Liver (tissue), 9 donors: ENCODE data around the gene CDC42EP2. TPM values are rescaled to one million over a fixed set of nuclear protein-coding genes. Genes with fewer than 3 reads are reported as not detected.

Experiments used
- DNase-seq: peaks from one replicate; pipeline ENCODE4 v3.0.0-alpha.2; 2017; ENCODE audit warnings: low spot score
- H3K27ac ChIP-seq, 2 donors: one replicate each; pipeline ENCODE4 v1.7.0; 2013; ENCODE audit warnings: inconsistent platforms in 2 of 2, low read length in 2 of 2, control low read depth in 1 of 2, low read depth in 1 of 2, mild to moderate bottlenecking in 1 of 2
- H3K27me3 ChIP-seq, 4 donors: one replicate each; pipeline versions ENCODE4 v1.6.1 to v1.7.0; 2013; ENCODE audit warnings: low read length in 3 of 4, inconsistent platforms in 1 of 4, mild to moderate bottlenecking in 1 of 4, moderate library complexity in 1 of 4; ENCODE audit not compliant: control insufficient read depth in 4 of 4, insufficient read depth in 4 of 4
- H3K36me3 ChIP-seq, 4 donors: one replicate each; pipeline versions ENCODE4 v1.6.1 to v1.7.0; 2013; ENCODE audit warnings: low read length in 3 of 4, mild to moderate bottlenecking in 3 of 4, low read depth in 1 of 4, moderate library complexity in 1 of 4; ENCODE audit not compliant: control insufficient read depth in 4 of 4, insufficient read depth in 3 of 4
- H3K4me1 ChIP-seq, 4 donors: one replicate each; pipeline versions ENCODE4 v1.6.1 to v1.7.0; 2013; ENCODE audit warnings: low read length in 3 of 4, mild to moderate bottlenecking in 3 of 4, moderate library complexity in 1 of 4; ENCODE audit not compliant: control insufficient read depth in 4 of 4, insufficient read depth in 4 of 4
- H3K4me3 ChIP-seq, 3 donors: one replicate each; pipeline versions ENCODE4 v1.6.1 to v1.7.0; 2013; ENCODE audit warnings: low read length in 3 of 3, control low read depth in 1 of 3, low read depth in 1 of 3, mild to moderate bottlenecking in 1 of 3
- H3K9ac ChIP-seq, 2 donors: one replicate each; pipeline ENCODE4 v1.7.0; 2013; ENCODE audit warnings: low read length in 2 of 2, mild to moderate bottlenecking in 2 of 2, moderate library complexity in 2 of 2, control low read depth in 1 of 2, low read depth in 1 of 2
- H3K9me3 ChIP-seq, 4 donors: one replicate each; pipeline versions ENCODE4 v1.6.1 to v1.7.0; 2013; ENCODE audit warnings: low read length in 3 of 4; ENCODE audit not compliant: control insufficient read depth in 4 of 4
- ATF3 ChIP-seq: IDR thresholded peaks from 2 replicates; pipeline ENCODE4 v1.6.1; 2016; ENCODE audit warnings: antibody characterized with exemption
- CTCF ChIP-seq: fragments of 150-350 bp; IDR thresholded peaks from 2 replicates; pipeline ENCODE4 v1.5.1; 2017; ENCODE audit warnings: improper control_type of control experiment, low read depth, low read length; ENCODE audit not compliant: missing input control
- EGR1 ChIP-seq, 2 donors: IDR thresholded peaks; 2 replicates each; pipeline ENCODE4 v1.6.1; 2016 to 2018; ENCODE audit warnings: antibody characterized with exemption in 2 of 2, low read depth in 2 of 2
- FOXA1 ChIP-seq: IDR thresholded peaks from 2 replicates; pipeline ENCODE4 v1.6.1; 2016; ENCODE audit warnings: antibody characterized with exemption
- FOXA2 ChIP-seq: IDR thresholded peaks from 2 replicates; pipeline ENCODE4 v1.6.1; 2016; ENCODE audit warnings: antibody characterized with exemption
- HNF4A ChIP-seq, 2 donors: conservative IDR thresholded peaks; 2 replicates each; pipeline ENCODE4 v1.6.1; 2016; ENCODE audit warnings: antibody characterized with exemption in 2 of 2, mild to moderate bottlenecking in 2 of 2
- JUND ChIP-seq, 2 donors: IDR thresholded peaks; 2 replicates each; pipeline ENCODE4 v1.6.1; 2016; ENCODE audit warnings: antibody characterized with exemption in 2 of 2
- MAX ChIP-seq: IDR thresholded peaks from 2 replicates; pipeline ENCODE4 v1.6.1; 2016; ENCODE audit warnings: antibody characterized with exemption
- NR2F2 ChIP-seq: IDR thresholded peaks from 2 replicates; pipeline ENCODE4 v1.6.1; 2016; ENCODE audit warnings: antibody characterized with exemption
- RAD21 ChIP-seq, 2 donors: IDR thresholded peaks; 2 replicates each; pipeline ENCODE4 v1.6.1; 2016; ENCODE audit warnings: antibody characterized with exemption in 2 of 2, mild to moderate bottlenecking in 2 of 2
- REST ChIP-seq: IDR thresholded peaks from 2 replicates; pipeline ENCODE4 v1.6.1; 2016; ENCODE audit warnings: antibody characterized with exemption, mild to moderate bottlenecking
- RXRA ChIP-seq, 2 donors: IDR thresholded peaks; 2 replicates each; pipeline ENCODE4 v1.6.1; 2017 to 2018; ENCODE audit warnings: antibody characterized with exemption in 2 of 2, mild to moderate bottlenecking in 1 of 2
- SP1 ChIP-seq: IDR thresholded peaks from 2 replicates; pipeline ENCODE4 v1.6.1; 2018; ENCODE audit warnings: antibody characterized with exemption, mild to moderate bottlenecking
- TAF1 ChIP-seq: conservative IDR thresholded peaks from 2 replicates; pipeline ENCODE4 v1.6.1; 2016; ENCODE audit warnings: antibody characterized with exemption, mild to moderate bottlenecking
- YY1 ChIP-seq: IDR thresholded peaks from 2 replicates; pipeline ENCODE4 v1.6.1; 2016; ENCODE audit warnings: antibody characterized with exemption, mild to moderate bottlenecking
- WGBS: extraction: QIAGEN DNeasy Blood & Tissue Kit; methylation state at CpG from one replicate; pipeline ENCODE4 v1.1.7; 2013; 5-methylcytosine and 5-hydroxymethylcytosine counted together
- polyA plus RNA-seq, 2 donors: library from polyadenylated mRNA; stranded (reverse) in 1 of 2; unstranded in 1 of 2; fragments of 200-250 nt in 1 of 2; fragments of >200 nt in 1 of 2; fragmentation: Nextera tagmentation in 1 of 2; extraction: Ambion mirVana in 1 of 2; gene quantifications; one replicate each; pipeline versions ENCODE4 v1.2.1 to v1.2.3, GENCODE V29; 2013 to 2015
- total RNA-seq, 2 donors: library from RNA; depleted of rRNA; stranded (reverse); fragments of >200 nt; gene quantifications; one replicate each; pipeline ENCODE4 v1.2.3, GENCODE V29; 2014
- TF ChIP-seq, protein P1 (sequence below): IDR thresholded peaks from 2 replicates; pipeline ENCODE4 v1.6.1; 2016; ENCODE audit warnings: antibody characterized with exemption
- donor health status: healthy.
- donor health status: healthy.
- donor health status: healthy.
- donor health status: healthy.
- donor health status: healthy.

CDC42EP2 gene
- total and polyA plus RNA-seq, 4 donors, result 1.8 to 3.4 (median 1.9) TPM

DNA sequence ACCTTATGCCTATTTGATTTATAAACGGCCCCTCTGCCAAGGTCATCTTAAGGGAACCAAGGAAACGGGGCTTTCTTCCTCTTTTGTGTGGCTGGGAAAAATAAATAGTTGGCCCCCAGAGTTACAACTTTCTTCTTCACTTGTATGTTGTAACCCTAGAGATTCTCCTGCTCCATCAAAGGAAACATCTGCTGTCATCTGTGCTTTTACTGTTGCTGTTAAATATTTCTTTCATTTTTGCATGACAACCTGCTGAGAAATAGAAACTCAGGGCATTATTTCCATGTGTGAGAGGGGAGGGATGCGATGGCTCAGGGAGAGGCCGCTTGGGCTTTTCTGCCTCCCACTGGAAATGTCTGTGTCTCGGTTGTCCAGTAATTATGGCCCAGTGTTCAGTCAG lies 21.8 kb upstream of the CDC42EP2 start:
- H3K27me3 ChIP-seq, result no peaks in the 10 kb centered on the region
- H3K9ac ChIP-seq, result no peak overlapping the region
- no peak overlapping the region for H3K27ac ChIP-seq
- H3K36me3 ChIP-seq, result peaks cover 0 to 7% (median 5%) of the 10 kb centered on the region in 4 donors
- DNase-seq, result no peak
- no peaks in the 10 kb centered on the region for H3K9me3 ChIP-seq
- TF ChIP-seq FOXA2 (no peak), SP1 (no peak), MAX (no peak), HNF4A (conservative IDR thresholded peaks at IDR 0.05) (no peak), JUND (IDR thresholded peaks at IDR 0.05) (no peak)
- H3K4me3 ChIP-seq, result no peak overlapping the region
- WGBS, result 79% methylated on average over 5 of the region's 5 CpGs
- H3K4me1 ChIP-seq, result peaks cover 0 to 14% (median 7%) of the 10 kb centered on the region in 4 donors

GRCh38 chr11:65293909-65294381 lies 20.7 kb upstream of the CDC42EP2 start:
- TF ChIP-seq SP1, result peak; percentile 25
- no peak for TF ChIP-seq RAD21 (IDR thresholded peaks at IDR 0.05)
- no peak for TF ChIP-seq MAX
- peak; percentile 45 for TF ChIP-seq NR2F2
- TF ChIP-seq YY1, result no peak
- TF ChIP-seq ATF3, result no peak
- no peak for TF ChIP-seq CTCF
- TF ChIP-seq, protein P1, sequence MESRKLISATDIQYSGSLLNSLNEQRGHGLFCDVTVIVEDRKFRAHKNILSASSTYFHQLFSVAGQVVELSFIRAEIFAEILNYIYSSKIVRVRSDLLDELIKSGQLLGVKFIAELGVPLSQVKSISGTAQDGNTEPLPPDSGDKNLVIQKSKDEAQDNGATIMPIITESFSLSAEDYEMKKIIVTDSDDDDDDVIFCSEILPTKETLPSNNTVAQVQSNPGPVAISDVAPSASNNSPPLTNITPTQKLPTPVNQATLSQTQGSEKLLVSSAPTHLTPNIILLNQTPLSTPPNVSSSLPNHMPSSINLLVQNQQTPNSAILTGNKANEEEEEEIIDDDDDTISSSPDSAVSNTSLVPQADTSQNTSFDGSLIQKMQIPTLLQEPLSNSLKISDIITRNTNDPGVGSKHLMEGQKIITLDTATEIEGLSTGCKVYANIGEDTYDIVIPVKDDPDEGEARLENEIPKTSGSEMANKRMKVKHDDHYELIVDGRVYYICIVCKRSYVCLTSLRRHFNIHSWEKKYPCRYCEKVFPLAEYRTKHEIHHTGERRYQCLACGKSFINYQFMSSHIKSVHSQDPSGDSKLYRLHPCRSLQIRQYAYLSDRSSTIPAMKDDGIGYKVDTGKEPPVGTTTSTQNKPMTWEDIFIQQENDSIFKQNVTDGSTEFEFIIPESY, result no peak
- Histone ChIP-seq H3K27ac (no peak overlapping the region), H3K9ac (no peak overlapping the region), H3K9me3 (no peaks in the 10 kb centered on the region), H3K4me1 (peaks cover 0 to 25% (median 17%) of the 10 kb centered on the region in 4 donors), H3K4me3 (no peak overlapping the region), H3K36me3 (peaks cover 0 to 7% (median 5%) of the 10 kb centered on the region in 4 donors), H3K27me3 (no peaks in the 10 kb centered on the region)
- WGBS, result 86% methylated on average over 10 of the region's 10 CpGs
- DNase-seq, result no peak

- WGBS, result 97% methylated on average over 11 of the region's 11 CpGs
- TF ChIP-seq SP1 (no peak), ATF3 (no peak), TAF1 (no peak), MAX (no peak), FOXA2 (no peak), EGR1 (IDR thresholded peaks at IDR 0.05; ENCODE audit: low read depth in 2 of 2) (no peak), RAD21 (IDR thresholded peaks at IDR 0.05) (no peak), REST (no peak), YY1 (no peak), HNF4A (conservative IDR thresholded peaks at IDR 0.05) (no peak), RXRA (IDR thresholded peaks at IDR 0.05) (no peak), FOXA1 (no peak)
- TF ChIP-seq, protein P1, result no peak
These were observed 19.7 kb upstream of the CDC42EP2 start for GRCh38 chr11:65295001-65295400.

More at GRCh38 chr11:65295001-65295400, 19.7 kb upstream of the CDC42EP2 start:
- Histone ChIP-seq H3K9me3 (no peaks in the 10 kb centered on the region), H3K27ac (no peak overlapping the region), H3K9ac (no peak overlapping the region), H3K36me3 (peaks cover 0 to 7% (median 2%) of the 10 kb centered on the region in 4 donors), H3K27me3 (no peaks in the 10 kb centered on the region), H3K4me3 (no peak overlapping the region), H3K4me1 (peaks cover 0 to 28% (median 19%) of the 10 kb centered on the region in 4 donors)
- no peak for DNase-seq
